Astrocyte of the cerebellum (primary cell): ENCODE measurements around the gene FBH1.

Experiments used
- DNase-seq: peaks from one replicate; pipeline ENCODE4 v3.0.0-alpha.2; 2011; ENCODE audit warnings: low read depth
- H3K4me3 ChIP-seq: 2 replicates; pipeline ENCODE4 v1.5.1; 2011; ENCODE audit warnings: mild to moderate bottlenecking, low read depth, low read length, moderate library complexity
- CTCF ChIP-seq: IDR thresholded peaks from 2 replicates; pipeline ENCODE4 v1.5.1; 2012; ENCODE audit warnings: low read length, low read depth, moderate library complexity, mild to moderate bottlenecking; ENCODE audit errors: missing control alignments
- in situ Hi-C: cut with HindIII; loops from 2 replicates; pipeline ENCODE4 v1.10.0; 2017; ENCODE audit warnings: low sequenced_read_pairs

FBH1 gene

GRCh38 chr10:5985029-5985428 lies 95.0 kb downstream of the FBH1 start:
- no peak overlapping the region for H3K4me3 ChIP-seq
- no peak for TF ChIP-seq CTCF
- no peak for DNase-seq
- in situ Hi-C loops: no loop called here
